ENCODE measurements around the gene HLX. TPM values are rescaled to one million over a fixed set of nuclear protein-coding genes. Genes with fewer than 3 reads are reported as not detected.

Gene HLX
- total RNA-seq, 4 donors from 2014 or later: 11.9 to 26.8 (median 16.4) TPM

DNA sequence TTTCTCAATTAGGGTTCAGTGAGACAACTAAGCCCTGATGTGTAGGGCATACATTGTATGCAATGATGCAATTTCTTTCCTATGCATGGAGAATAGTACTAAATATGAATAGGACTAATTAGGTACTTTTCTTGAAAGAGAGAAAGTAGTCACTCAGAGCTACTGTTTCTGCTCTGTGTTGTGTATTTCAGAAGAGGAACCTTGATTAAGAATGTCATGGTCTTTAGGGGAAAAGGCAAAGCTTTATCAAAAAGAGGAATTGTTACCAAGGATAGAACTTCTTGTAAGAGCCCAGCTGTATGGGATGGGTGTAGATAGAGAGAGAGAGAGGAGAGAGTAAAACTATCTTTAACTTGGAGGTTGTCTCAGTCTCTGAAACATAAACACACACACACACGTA lies 49.1 kb downstream of the HLX start:
- TF ChIP-seq, protein P1, sequence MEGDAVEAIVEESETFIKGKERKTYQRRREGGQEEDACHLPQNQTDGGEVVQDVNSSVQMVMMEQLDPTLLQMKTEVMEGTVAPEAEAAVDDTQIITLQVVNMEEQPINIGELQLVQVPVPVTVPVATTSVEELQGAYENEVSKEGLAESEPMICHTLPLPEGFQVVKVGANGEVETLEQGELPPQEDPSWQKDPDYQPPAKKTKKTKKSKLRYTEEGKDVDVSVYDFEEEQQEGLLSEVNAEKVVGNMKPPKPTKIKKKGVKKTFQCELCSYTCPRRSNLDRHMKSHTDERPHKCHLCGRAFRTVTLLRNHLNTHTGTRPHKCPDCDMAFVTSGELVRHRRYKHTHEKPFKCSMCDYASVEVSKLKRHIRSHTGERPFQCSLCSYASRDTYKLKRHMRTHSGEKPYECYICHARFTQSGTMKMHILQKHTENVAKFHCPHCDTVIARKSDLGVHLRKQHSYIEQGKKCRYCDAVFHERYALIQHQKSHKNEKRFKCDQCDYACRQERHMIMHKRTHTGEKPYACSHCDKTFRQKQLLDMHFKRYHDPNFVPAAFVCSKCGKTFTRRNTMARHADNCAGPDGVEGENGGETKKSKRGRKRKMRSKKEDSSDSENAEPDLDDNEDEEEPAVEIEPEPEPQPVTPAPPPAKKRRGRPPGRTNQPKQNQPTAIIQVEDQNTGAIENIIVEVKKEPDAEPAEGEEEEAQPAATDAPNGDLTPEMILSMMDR (IDR thresholded peaks at IDR 0.05; ENCODE audit: low read depth): no peak

DNA sequence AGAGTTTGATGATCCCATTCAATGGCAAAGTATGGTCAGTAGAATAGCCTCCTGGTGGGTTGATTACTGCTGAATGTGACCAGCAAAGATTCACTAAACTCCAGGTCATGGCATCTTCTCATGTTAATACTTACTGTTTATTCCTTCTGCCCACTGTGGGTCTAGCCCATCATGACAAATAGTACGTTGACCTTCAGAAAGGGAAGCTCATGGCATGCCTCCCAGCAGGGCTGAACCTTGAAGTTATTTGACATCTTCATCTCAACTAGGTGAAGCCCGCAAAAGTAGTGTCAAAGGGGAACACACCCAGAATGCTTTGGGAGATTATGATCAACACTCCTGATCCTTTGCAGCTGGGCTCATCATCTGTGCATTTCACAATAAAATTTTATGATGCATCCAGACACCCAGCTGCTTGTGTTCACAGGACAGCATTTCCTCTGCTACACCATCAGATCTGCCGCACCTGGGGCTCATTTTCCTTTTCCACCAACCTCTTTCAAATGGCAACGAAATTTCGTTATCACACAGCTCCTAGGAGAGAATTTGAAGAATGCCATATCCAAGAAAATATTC lies 49.6 kb downstream of the HLX start:
- TF ChIP-seq, protein P1 (IDR thresholded peaks at IDR 0.05; ENCODE audit: low read depth): no peak

DNA sequence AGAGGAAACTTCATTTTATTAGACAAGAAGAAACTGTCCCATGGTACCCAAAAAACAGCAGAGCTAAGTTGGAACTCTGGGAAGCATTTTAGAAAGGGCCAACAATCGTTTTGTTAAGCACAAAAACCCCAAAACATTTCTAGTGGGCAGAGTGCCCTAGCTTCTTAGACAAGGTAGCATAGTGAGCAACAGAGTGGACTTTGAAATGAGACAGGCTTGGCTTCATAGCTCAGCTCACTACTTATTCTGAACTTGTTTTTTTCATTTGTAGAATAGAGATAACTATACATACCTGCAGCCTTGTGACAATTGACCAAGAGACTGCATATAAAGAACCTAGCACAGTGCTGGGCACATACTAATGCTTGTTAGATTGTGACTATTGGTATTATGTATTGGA lies 50.1 kb downstream of the HLX start:
- TF ChIP-seq, protein P1 (IDR thresholded peaks at IDR 0.05; ENCODE audit: low read depth): no peak

Other genes with a start within 250 kb of the HLX start
- 10 to 100 TPM; 29.5 to 63.9 (median 36.1) TPM for gene C1orf115, start 189.1 kb upstream of the HLX start, total RNA-seq
- gene MTARC2, start 131.1 kb upstream of the HLX start, total RNA-seq: 10 to 100 TPM; 20.2 to 26.0 (median 21.1) TPM
- 100 to 1,000 TPM in 3 of 4 donors, 10 to 100 TPM in 1; 76.4 to 291 (median 196) TPM for gene MTARC1, start 92.5 kb upstream of the HLX start, total RNA-seq